Panc1 (cell line): ENCODE data around the gene ADAM10. TPM values are rescaled to one million over a fixed set of nuclear protein-coding genes. Genes with fewer than 3 reads are reported as not detected.

Experiments
- ATAC-seq: fragments of 200-7000 bp; cut with Tn5 transposase; 2 replicates; pipeline ENCODE4 v1.9.1; 2020; ENCODE audit warnings: mild to moderate bottlenecking, moderate library complexity
- BruUV-seq: library from RNA; stranded (reverse); fragments of 400-500 nt; replicated peaks from 2 replicates; lab custom pipeline; 2021; lab: Mats Ljungman, UMichigan
- CTCF ChIA-PET: fragments of 300-600 bp; sonication (Branson Sonifier 250); formaldehyde crosslinking; loops from one replicate; lab custom pipeline; 2022; ENCODE audit warnings: antibody characterized with exemption; lab: Charles Lee
- POLR2A ChIA-PET: fragments of 300-600 bp; sonication (Branson Sonifier 250); formaldehyde crosslinking; loops from one replicate; lab custom pipeline; 2022; ENCODE audit warnings: antibody characterized with exemption; lab: Charles Lee
- DNase-seq: peaks from one replicate; pipeline ENCODE4 v3.0.0-alpha.2; 2010; ENCODE audit warnings: low read depth, low spot score
- H3K27ac ChIP-seq: 2 replicates; pipeline ENCODE4 v1.5.1; 2011; ENCODE audit warnings: mild to moderate bottlenecking, low read length, inconsistent platforms
- H3K27me3 ChIP-seq: fragments of 200-500 bp; sonication (Bioruptor generic); 2 replicates; pipeline ENCODE4 v1.6.0; 2014; ENCODE audit warnings: low read length, inconsistent platforms; ENCODE audit not compliant: control insufficient read depth, insufficient read depth
- H3K36me3 ChIP-seq: fragments of 200-500 bp; sonication (Bioruptor generic); 2 replicates; pipeline ENCODE4 v1.5.1; 2014; ENCODE audit warnings: inconsistent platforms, mild to moderate bottlenecking, low read length, moderate library complexity; ENCODE audit not compliant: control insufficient read depth, insufficient read depth
- H3K4me1 ChIP-seq: 2 replicates; pipeline ENCODE4 v1.5.1; 2011; ENCODE audit warnings: inconsistent platforms, mild to moderate bottlenecking, low read length, moderate library complexity; ENCODE audit not compliant: control insufficient read depth, insufficient read depth
- H3K4me3 ChIP-seq, 2 experiments: 2 replicates each; pipeline ENCODE4 v1.5.1; 2011 to 2012; ENCODE audit warnings: low read depth in 2 of 2, low read length in 2 of 2, mild to moderate bottlenecking in 2 of 2, inconsistent platforms in 1 of 2, moderate library complexity in 1 of 2
- H3K9me3 ChIP-seq: fragments of 200-500 bp; sonication (Bioruptor generic); 2 replicates; pipeline ENCODE4 v1.5.1; 2014; ENCODE audit warnings: low read depth, mild to moderate bottlenecking, inconsistent platforms, low read length, moderate library complexity; ENCODE audit not compliant: control insufficient read depth, insufficient read depth
- CTCF ChIP-seq: fragments of 450-650 bp; IDR thresholded peaks from 2 replicates; pipeline ENCODE4 v1.5.1; 2017; ENCODE audit warnings: mild to moderate bottlenecking
- POLR2AphosphoS5 ChIP-seq: IDR thresholded peaks from 2 replicates; pipeline ENCODE4 v1.6.1; 2012; ENCODE audit warnings: mild to moderate bottlenecking, low read depth, low read length, moderate library complexity
- REST ChIP-seq, 2 experiments: IDR thresholded peaks; 2 replicates each; pipeline ENCODE4 v1.6.1; 2011 to 2012; ENCODE audit warnings: low read depth in 2 of 2, control low read depth in 1 of 2, low read length in 1 of 2, mild to moderate bottlenecking in 1 of 2, moderate library complexity in 1 of 2; ENCODE audit not compliant: insufficient read depth in 1 of 2
- SIN3A ChIP-seq: IDR thresholded peaks from 2 replicates; pipeline ENCODE4 v1.6.1; 2012; ENCODE audit warnings: low read depth, mild to moderate bottlenecking, low read length, moderate library complexity, borderline replicate concordance; ENCODE audit not compliant: insufficient read depth
- TCF7L2 ChIP-seq: IDR thresholded peaks from 2 replicates; pipeline ENCODE4 v1.6.1; 2011; ENCODE audit warnings: mild to moderate bottlenecking, low read depth, low read length, inconsistent platforms
- in situ Hi-C: cut with HindIII; loops from 2 replicates; pipeline ENCODE4 v1.10.0; 2016; ENCODE audit warnings: low sequenced_read_pairs, low pct_unique_long_range_greater_than_20kb
- intact Hi-C: fragments of 100-400 bp; cut with micrococcal nuclease; formaldehyde crosslinking; loops from one replicate; pipeline ENCODE4 v1.10.0; 2022; ENCODE audit not compliant: unreplicated experiment
- total RNA-seq: library from RNA; stranded (reverse); gene quantifications from one replicate; pipeline ENCODE4 v1.2.1, GENCODE V29; 2021; ENCODE audit not compliant: unreplicated experiment

The ADAM10 gene
- total RNA-seq, 1 experiment from 2014 or later, result 176 TPM

DNA sequence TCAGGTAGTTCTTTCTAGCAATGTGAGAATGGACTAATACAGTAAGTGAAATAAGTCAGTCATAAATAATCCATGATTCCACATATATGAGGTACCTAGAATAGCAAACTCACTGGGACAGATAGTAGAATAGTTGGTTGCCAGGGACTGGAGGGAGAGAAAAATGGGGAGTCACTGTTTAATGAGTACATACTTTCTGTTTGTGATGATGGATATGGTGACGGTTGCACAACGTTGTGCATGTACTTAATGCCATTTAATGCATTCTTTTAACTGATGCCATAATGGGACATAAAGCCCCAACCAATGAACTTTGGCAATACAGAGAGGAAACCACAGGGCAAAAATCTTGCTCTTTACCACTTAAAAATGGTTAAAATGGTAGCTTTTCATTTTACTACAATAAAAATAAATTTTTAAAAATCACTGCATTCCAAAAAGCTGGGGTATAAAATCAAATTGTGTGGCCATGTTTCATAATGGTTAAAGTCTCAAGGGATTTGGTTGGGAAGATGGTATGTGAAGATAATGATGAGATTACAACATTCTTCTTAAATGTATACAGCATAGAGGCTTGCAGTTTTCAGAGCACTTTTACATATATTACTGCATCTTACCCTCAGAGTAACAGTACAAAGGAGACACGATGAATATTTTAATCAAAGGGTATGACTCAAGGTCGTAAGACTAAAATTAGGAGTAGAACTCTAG lies 45.2 kb downstream of the ADAM10 start:
- BruUV-seq, result no TSS peak
- ChIA-PET POLR2A (no interaction called here), CTCF (no interaction called here)
- TF ChIP-seq CTCF, result no peak
- TF ChIP-seq SIN3A, result no peak
- TF ChIP-seq REST (IDR thresholded peaks at IDR 0.05; ENCODE audit: insufficient read depth in 1 of 2, low read depth in 2 of 2, low read length in 1 of 2), result no peak
- no peak for TF ChIP-seq POLR2AphosphoS5
- TF ChIP-seq TCF7L2, result no peak
- no peaks in the 10 kb centered on the region for H3K4me1 ChIP-seq
- DNase-seq, result no peak
- H3K27me3 ChIP-seq, result no peaks in the 10 kb centered on the region
- intact Hi-C loops (no loop called here), in situ Hi-C loops (no loop called here)
- H3K27ac ChIP-seq, result no peak overlapping the region
- H3K4me3 ChIP-seq, result no peak overlapping the region
- H3K36me3 ChIP-seq, result no peaks in the 10 kb centered on the region
- no peak for ATAC-seq
- no peaks in the 10 kb centered on the region for H3K9me3 ChIP-seq

GRCh38 chr15:58703610-58704009 lies 45.9 kb downstream of the ADAM10 start:
- ChIA-PET CTCF (no interaction called here), POLR2A (no interaction called here)
- H3K36me3 ChIP-seq, result no peaks in the 10 kb centered on the region
- no peak overlapping the region for H3K4me3 ChIP-seq
- H3K27me3 ChIP-seq, result no peaks in the 10 kb centered on the region
- no peaks in the 10 kb centered on the region; the same call in 1 of the 2 replicates for H3K9me3 ChIP-seq
- in situ Hi-C loops, result no loop called here
- H3K4me1 ChIP-seq, result no peaks in the 10 kb centered on the region
- DNase-seq (no peak), ATAC-seq (no peak)
- TF ChIP-seq CTCF (no peak), REST (IDR thresholded peaks at IDR 0.05; ENCODE audit: insufficient read depth in 1 of 2, low read depth in 2 of 2, low read length in 1 of 2) (no peak)
- H3K27ac ChIP-seq, result no peak overlapping the region
- intact Hi-C loops, result no loop called here
- no TSS peak for BruUV-seq
